UCSD-AML1 (cell line): ENCODE measurements around the gene HOXA6.

Experiments used
- DNase-seq: peaks from one replicate; lab custom pipeline; 2025; ENCODE audit not compliant: unreplicated experiment; lab: John Stamatoyannopoulos, UW

Gene HOXA6

DNA sequence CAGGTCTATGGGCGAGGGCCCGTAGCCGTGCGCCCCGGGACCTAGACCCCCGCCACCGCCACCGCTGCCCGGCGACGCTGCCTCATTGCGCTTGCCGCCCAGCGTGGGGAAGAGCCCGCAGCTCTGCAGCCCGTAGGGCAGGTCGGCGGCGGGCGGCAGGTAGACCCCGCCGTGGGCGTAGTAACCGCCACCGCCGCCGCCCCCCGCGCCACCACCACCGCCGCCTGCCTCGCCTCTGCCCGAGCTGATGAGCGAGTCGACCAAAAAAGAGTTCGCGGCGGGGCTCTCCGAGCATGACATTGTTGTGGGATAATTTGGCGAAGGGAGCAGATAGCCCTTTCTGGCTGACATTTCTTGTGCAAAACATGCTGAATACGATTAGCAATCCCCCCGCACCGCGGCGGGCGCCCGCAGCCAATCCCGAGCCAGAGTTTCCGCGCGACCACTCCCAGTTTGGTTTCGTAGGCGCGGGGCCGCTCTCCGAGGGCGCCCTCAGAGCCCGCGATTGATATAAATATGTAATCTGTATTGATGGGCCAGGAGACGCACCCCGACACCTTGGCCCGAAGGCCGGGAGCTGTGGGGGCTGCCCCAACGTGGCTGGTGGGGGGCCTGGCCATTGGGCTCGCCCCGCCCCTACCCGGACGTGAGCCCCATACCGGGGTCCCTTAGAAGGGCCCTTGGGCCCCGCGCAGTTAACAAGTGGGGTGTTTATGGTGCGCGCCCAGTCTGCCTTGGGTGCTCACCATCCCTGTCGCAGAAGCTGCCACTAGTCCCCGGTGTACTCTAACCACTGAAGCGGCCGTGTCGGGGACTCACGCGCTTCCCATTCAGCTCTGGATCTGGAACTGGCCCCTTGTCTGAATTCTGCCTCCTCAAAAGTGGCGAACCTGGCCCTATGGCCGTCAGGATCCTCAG lies 26.6 kb upstream of the HOXA6 start, which contains the start of gene HOXA10:
Gene HOXA10 (minus strand): TSS at position 365 of the 918 bp plus-strand sequence. CDS start 14 bp downstream, at position 351.
- no peak for DNase-seq

- peak; percentile 45 for DNase-seq
These were observed 26.0 kb upstream of the HOXA6 start for GRCh38 chr7:27173511-27173955.

- peak; percentile 52 for DNase-seq
These were observed 25.4 kb upstream of the HOXA6 start for GRCh38 chr7:27172823-27173510.

- no peak for DNase-seq
These were observed 24.8 kb upstream of the HOXA6 start for GRCh38 chr7:27172315-27172774.

DNA sequence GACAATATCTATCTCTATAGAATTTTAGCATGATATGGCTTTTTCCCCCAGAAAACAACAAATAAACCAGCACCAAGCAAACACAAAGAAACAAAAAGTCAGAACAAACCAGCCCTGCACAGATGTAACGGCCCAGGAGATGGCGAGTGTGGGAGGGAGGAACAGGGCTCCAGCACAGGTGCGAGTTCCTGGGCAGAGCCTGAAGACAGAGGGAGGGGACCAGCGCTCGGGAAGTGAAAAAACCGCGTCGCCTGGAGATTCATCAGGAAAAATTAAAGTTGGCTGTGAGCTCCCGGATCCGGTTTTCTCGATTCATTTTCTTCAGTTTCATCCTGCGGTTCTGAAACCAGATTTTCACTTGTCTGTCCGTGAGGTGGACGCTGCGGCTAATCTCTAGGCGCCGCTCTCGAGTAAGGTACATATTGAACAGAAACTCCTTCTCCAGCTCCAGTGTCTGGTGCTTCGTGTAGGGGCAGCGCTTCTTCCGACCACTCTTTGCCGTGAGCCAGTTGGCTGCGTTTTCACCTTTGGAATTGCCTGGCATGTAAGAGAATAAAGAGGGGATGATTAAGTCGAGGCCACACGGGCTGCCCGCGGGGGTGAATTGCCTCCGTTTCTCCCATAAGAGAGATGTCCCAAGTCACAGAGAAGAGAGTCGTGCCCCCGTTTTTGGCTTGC lies 24.2 kb upstream of the HOXA6 start:
- peak; percentile 30 for DNase-seq

- DNase-seq, result peak; percentile 30
These were observed 23.7 kb upstream of the HOXA6 start for GRCh38 chr7:27171325-27171636.

DNA sequence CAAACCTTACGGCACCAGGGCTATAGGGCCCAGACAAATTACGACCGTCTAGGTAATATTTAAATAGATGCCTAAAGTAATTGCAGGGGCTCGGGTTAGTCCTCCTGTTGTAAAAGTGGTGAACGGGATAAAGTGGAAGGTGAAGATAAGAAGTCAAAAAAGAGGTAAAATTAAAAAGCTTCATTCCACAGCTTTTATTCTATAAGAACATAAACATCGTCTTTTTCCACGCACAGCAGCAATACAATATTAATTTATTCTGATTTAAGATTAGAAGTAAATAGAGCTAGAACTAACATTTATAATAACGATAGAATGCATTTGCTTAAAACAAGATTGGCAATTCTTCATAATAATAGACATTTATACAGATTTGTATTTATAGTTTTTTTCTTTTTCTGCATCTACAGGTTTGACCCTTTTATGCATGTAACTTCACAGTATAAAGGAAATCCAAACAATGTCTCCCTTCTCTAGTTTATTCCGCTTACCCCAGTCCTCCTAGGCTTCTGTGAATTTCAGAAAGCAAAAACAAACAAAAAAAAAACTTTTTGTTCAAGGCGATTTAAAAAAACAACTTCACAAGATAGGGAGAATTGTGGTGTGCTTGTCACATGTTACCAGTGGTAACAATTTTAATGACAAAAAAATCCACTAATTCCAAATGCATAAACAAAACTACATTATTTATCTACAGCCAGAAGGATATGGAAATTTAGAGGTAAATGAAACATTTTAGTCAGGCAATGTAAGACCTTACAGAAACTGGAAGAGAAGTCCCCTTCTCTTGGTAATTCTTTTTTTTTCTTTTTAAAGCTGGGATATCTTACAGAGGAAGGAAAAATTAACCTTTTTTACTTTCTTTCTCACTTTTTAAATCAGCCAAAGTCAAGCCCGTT lies 23.1 kb upstream of the HOXA6 start:
- no peak for DNase-seq

GRCh38 chr7:27169658-27170425 lies 22.3 kb upstream of the HOXA6 start:
- DNase-seq, result peak; percentile 44

- DNase-seq, result peak; percentile 66
These were observed 20.8 kb upstream of the HOXA6 start for GRCh38 chr7:27168265-27168947.

DNA sequence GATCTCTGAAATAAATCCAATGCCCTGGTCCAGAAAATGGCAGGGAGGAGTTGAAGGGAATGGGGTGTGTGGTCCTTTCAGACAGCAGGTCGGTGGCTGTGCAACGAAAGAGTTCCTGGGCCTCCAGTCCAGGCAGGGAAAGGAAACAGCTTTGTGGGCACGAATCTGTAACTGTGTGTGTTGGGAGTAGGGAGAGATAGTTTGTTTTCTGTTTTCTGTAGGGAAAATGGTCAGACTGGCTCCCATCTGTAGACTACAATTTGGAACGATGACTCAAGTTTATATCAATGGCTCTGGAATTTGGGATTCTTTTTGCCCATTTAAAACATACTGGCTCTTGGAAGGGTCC lies 20.3 kb upstream of the HOXA6 start:
- no peak for DNase-seq

DNA sequence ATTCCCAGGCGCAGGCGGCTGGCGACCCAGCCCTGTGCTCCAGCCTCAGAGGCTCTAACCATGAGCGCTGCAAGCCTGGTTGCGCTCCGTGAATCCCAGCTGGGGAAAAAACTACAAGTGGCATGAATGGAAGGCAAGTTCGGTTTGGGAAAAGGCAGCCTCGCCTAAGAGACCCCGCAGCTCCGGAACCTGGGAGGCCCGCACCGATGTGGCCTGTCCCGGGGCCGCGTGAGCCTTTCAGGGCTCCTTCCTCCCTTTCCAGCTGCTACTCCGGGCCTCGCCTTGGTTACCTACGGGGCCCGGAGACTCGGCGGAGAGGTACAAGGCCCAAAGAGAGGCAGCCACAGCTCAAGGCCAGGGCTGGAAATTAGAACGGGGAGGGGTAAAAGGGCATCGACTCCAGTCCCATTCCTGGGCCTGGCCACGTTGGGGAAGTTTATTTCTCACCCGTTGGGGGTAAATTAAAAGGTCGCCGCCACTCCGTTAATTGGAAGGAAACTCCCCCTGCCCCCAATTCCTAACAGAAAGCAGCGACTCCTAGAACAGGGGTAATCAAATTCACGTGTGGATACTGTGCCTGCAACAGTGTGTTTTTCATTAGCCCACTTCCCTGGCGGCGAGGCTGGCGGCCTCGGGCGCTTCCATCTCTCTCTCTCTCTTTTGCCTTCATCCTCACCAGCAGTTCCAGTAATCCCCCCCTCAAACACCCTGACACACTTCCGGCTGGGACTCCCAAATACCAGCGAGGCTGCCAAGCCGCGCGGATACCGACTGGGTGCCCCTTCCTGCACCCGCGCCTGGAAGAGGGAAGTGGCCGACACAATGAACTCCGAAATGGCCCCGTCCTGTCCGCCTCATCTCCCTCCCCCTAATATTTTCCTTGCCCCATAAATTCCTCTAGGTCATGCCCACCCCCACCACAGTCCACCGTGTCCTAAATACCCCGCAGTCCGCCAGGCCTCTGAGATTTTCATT lies 19.2 kb upstream of the HOXA6 start:
- peak; percentile 69 for DNase-seq

DNA sequence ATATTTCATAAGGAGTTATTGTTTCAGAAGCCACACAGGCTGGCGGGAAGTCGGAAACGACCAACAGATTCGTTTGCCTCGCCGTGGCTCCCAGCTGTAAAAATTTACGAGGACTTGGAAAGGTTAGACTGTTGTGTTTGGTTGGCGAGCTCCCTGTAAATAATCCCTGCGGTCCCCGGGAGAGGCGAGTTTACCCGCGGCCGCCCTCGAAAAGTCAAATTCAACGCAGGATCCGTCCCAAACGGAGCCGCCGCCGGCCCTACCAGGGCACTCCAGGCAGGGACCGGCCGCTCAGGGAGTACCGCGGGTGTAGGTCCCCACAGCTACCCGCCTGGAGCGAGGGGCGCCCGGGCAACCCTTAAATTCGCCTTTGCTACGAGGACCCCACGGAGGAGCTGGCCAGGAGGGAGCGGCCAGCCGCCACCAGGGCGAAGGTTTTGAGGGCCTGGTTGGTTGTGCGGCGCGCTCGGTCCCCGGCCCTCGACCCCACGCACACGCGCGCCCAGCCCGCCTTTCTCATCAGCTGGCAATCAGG lies 18.5 kb upstream of the HOXA6 start:
- no peak for DNase-seq

DNA sequence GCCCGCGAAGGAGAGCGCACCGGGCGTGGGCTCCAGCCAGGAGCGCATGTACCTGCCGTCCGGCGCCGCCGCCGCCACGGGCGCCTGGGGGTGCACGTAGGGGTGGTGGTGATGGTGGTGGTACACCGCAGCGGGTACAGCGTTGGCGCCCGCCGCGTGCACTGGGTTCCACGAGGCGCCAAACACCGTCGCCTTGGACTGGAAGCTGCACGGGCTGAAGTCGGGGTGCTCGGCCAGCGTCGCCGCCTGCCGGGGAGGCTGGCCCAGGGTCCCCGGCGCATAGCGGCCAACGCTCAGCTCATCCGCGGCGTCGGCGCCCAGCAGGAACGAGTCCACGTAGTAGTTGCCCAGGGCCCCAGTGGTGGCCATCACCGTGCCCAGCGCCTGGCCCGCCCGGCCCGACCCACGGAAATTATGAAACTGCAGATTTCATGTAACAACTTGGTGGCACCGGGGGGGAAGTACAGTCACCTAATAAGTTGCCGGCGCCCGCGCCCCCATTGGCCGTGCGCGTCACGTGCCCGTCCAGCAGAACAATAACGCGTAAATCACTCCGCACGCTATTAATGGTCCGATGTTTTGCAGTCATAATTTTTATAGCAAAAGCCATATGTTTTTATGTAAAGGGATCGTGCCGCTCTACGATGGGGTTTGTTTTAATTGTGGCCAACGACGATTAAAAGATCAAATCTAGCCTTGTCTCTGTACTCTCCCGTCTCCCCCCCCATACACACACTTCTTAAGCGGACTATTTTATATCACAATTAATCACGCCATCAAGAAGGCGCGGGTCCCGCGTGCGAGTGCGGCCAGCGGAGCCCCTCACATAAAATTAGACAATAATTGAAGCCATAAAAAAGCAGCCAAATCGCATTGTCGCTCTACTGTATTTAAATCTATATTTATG lies 17.8 kb upstream of the HOXA6 start, which contains the start of gene HOXA9:
Gene HOXA9 (minus strand): TSS at position 449 of the 907 bp plus-strand sequence. CDS start 80 bp downstream, at position 369.
- DNase-seq, result no peak

DNA sequence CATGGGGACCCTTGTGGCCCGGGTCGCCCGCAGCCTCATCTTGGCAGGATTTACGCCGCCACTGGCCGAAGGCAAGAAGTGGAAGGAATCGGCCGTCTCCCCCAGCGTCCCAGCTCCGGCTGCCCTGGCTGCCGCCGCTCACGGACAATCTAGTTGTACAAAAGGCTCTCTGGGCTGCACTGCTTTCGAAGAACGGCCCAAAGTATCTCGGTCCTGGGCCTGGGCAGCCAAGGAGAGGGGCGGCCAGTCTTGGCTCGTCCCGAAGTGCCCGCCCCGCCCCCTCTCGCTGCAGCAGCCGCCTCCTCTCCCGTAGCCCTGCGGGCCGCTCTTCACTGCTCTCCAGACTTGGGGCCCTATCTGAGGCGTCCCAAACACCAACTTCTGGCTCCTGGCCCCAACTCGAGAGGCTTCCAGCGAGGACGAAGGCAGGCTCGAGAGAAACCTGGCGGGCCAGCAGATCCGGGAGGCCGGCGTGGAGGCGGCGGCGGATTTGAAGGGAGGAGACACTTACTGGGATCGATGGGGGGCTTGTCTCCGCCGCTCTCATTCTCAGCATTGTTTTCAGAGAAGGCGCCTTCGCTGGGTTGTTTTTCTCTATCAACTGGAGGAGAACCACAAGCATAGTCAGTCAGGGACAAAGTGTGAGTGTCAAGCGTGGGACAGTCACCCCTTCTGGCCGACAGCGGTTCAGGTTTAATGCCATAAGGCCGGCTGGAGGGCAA lies 17.0 kb upstream of the HOXA6 start:
- DNase-seq, result no peak

DNA sequence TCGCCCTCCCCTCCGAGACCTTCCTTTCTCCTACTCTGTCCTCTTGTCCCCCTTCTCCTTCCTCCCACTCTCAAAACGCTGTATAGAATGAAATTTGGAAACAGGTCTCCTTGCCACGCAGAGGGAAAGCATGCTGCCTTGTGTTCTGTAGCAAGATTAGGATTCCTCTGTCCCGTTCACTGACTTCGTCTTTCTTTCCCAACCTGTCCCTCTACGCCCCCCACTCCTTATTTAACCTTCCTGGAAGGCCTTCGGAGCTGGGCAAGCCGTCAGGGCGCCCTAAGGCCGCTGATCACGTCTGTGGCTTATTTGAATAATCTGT lies 16.4 kb upstream of the HOXA6 start:
- no peak for DNase-seq
